A549 treated with Hydrocortisone at 1 μM for 4 hours (cell line): ENCODE results near the gene ERCC4. TPM values are rescaled to one million over a fixed set of nuclear protein-coding genes. Genes with fewer than 3 reads are reported as not detected.

ENCODE experiments used
- total RNA-seq: library from RNA; stranded (reverse); fragments of 200-300 nt; extraction: Qiagen RNA extraction; gene quantifications from 5 replicates; pipeline ENCODE4 v1.2.3, GENCODE V29; 2022

The ERCC4 gene
- total RNA-seq: 5.2 to 8.5 TPM (median 7.6 TPM) in 5 replicates

GRCh38 chr16:13919683-13920509 is at the start of gene ERCC4:
Gene ERCC4, plus strand, starts transcription at chr16:13920154. Its CDS starts 12 bp downstream, at chr16:13920166.

Other genes with a start within 250 kb of the ERCC4 start
- gene MRTFB, start 151.2 kb downstream of the ERCC4 start, total RNA-seq: 8.1 to 17.2 TPM (median 13.6 TPM) in 5 replicates